MCF 10A (cell line): ENCODE data around the gene ACSL5. TPM values are rescaled to one million over a fixed set of nuclear protein-coding genes. Genes with fewer than 3 reads are reported as not detected.
"Not testable (repeated sequence)": the region's sequence is repeated elsewhere in the genome, so short reads cannot be mapped to it uniquely, and the experiment has no call there.

Experiments
- BruUV-seq: library from RNA; stranded (reverse); fragments of 400-500 nt; replicated peaks from 2 replicates; lab custom pipeline; 2021; lab: Mats Ljungman, UMichigan
- CTCF ChIA-PET: fragments of 300-600 bp; sonication (Branson Sonifier 250); formaldehyde crosslinking; extraction: SDS; loops from one replicate; lab custom pipeline; 2021; ENCODE audit warnings: antibody characterized with exemption, inconsistent platforms; lab: Yijun Ruan, JAX
- POLR2A ChIA-PET: fragments of 300-600, 350-650 bp; sonication (Branson Sonifier 250); formaldehyde crosslinking; extraction: SDS; loops from one replicate; lab custom pipeline; 2020; ENCODE audit warnings: antibody characterized with exemption, inconsistent platforms; lab: Yijun Ruan, JAX
- DNase-seq: peaks from one replicate; pipeline ENCODE4 v3.0.0-alpha.2; 2018; ENCODE audit not compliant: unreplicated experiment
- H3K27ac Mint-ChIP-seq: one replicate; pipeline ENCODE4 v1.8.0; 2022; ENCODE audit warnings: mild to moderate bottlenecking, low read depth, mixed read lengths; ENCODE audit not compliant: unreplicated experiment
- H3K27me3 Mint-ChIP-seq: one replicate; pipeline ENCODE4 v1.8.0; 2022; ENCODE audit warnings: mixed read lengths; ENCODE audit not compliant: insufficient read depth, unreplicated experiment
- H3K36me3 Mint-ChIP-seq: one replicate; pipeline ENCODE4 v1.8.0; 2022; ENCODE audit warnings: mild to moderate bottlenecking, moderate library complexity, mixed read lengths; ENCODE audit not compliant: insufficient read depth, unreplicated experiment
- H3K4me1 Mint-ChIP-seq: one replicate; pipeline ENCODE4 v1.8.0; 2022; ENCODE audit warnings: mixed read lengths; ENCODE audit not compliant: insufficient read depth, unreplicated experiment
- H3K4me3 Mint-ChIP-seq: one replicate; pipeline ENCODE4 v1.8.0; 2022; ENCODE audit warnings: mild to moderate bottlenecking, moderate library complexity, mixed read lengths; ENCODE audit not compliant: unreplicated experiment
- H3K9me3 Mint-ChIP-seq: one replicate; pipeline ENCODE4 v1.8.0; 2022; ENCODE audit warnings: mixed read lengths; ENCODE audit not compliant: unreplicated experiment
- intact Hi-C: fragments of 100-400 bp; cut with micrococcal nuclease; formaldehyde crosslinking; loops from 2 replicates; pipeline ENCODE4 v1.14.1; 2022
- total RNA-seq: library from RNA; stranded (reverse); gene quantifications from 2 replicates; pipeline ENCODE4 v1.2.3, GENCODE V29; 2022
- TF ChIP-seq, protein P1 (sequence below): fragments of 200-600 bp; IDR thresholded peaks from one replicate; pipeline ENCODE4 v1.8.0; 2022; ENCODE audit warnings: antibody characterized with exemption, mild to moderate bottlenecking; ENCODE audit not compliant: unreplicated experiment

ACSL5 gene
- total RNA-seq, 1 experiment from 2014 or later = 0.68 TPM

DNA sequence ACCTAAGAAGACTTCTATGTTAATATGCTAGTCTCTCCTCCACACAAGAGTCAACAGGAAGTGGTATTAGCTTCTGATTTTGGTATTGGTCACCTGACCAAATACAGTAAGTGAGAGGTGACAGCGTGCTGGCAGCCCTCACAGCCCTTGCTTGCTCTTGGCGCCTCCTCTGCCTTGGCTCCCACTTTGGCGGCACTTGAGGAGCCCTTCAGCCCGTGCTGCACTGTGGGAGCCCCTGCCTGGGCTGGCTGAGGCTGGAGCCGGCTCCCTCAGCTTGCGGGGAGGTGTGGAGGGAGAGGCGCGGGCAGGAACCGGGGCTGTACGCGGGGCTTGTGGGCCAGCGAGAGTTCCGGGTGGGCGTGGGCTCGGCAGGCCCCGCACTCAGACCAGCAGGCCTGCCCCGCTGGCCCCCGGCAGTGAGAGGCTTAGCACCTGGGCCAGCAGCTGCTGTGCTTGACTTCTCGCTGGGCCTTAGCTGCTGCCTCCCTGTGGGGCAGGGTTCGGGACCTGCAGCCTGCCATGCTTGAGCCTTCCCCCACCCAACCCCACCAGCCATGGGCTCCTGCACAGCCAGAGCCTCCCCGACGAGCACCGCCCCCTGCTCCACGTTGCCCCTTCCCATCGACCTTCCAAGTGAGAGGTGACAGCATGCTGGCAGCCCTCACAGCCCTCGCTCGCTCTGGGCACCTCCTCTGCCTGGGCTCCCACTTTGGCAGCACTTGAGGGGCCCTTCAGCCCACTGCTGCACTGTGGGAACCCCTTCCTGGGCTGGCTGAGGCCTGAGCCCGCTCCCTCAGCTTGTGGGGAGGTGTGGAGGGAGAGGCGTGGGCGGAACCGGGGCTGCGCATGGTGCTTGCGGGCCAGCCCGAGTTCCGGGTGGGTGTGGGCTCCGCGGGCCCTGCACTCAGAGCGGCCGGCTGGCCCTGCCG, 4.2 kb upstream of the ACSL5 start:
- CTCF ChIA-PET = no interaction called here
- no TSS peak for BruUV-seq
- H3K4me1 Mint-ChIP-seq = peaks cover 16% of the 10 kb centered on the region
- H3K4me3 Mint-ChIP-seq = no peak overlapping the region
- H3K27ac Mint-ChIP-seq = no peak overlapping the region
- no peaks in the 10 kb centered on the region for H3K9me3 Mint-ChIP-seq
- TF ChIP-seq, protein P1, sequence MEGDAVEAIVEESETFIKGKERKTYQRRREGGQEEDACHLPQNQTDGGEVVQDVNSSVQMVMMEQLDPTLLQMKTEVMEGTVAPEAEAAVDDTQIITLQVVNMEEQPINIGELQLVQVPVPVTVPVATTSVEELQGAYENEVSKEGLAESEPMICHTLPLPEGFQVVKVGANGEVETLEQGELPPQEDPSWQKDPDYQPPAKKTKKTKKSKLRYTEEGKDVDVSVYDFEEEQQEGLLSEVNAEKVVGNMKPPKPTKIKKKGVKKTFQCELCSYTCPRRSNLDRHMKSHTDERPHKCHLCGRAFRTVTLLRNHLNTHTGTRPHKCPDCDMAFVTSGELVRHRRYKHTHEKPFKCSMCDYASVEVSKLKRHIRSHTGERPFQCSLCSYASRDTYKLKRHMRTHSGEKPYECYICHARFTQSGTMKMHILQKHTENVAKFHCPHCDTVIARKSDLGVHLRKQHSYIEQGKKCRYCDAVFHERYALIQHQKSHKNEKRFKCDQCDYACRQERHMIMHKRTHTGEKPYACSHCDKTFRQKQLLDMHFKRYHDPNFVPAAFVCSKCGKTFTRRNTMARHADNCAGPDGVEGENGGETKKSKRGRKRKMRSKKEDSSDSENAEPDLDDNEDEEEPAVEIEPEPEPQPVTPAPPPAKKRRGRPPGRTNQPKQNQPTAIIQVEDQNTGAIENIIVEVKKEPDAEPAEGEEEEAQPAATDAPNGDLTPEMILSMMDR = no peak
- no peak for DNase-seq
- H3K27me3 Mint-ChIP-seq = no peaks in the 10 kb centered on the region
- H3K36me3 Mint-ChIP-seq = no peaks in the 10 kb centered on the region
- intact Hi-C loops = no loop called here
- POLR2A ChIA-PET = no interaction called here

DNA sequence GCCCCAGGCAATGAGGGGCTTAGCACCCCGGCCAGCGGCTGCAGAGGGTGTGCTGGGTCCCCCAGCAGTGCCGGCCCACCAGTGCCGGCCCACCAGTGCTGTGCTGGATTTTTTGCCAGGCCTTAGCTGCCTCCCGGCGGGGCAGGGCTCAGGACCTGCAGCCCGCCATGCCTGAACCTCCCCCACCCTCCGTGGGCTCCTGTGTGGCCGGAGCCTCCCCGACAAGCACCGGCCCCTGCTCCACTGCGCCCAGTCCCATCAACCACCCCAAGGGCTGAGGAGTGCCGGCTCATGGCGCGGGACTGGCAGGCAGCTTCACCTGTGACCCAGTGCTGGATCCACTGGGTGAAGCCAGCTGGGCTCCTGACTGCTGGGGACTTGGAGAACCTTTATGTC, 3.5 kb upstream of the ACSL5 start:
- Mint-ChIP-seq H3K27me3 (no peaks in the 10 kb centered on the region), H3K27ac (no peak overlapping the region), H3K9me3 (no peaks in the 10 kb centered on the region), H3K36me3 (no peaks in the 10 kb centered on the region), H3K4me1 (peaks cover 22% of the 10 kb centered on the region), H3K4me3 (no peak overlapping the region)
- ChIA-PET POLR2A (no interaction called here), CTCF (interaction anchor here (0.7 to 1.2 kb wide), 2 partner anchors 9 to 35 kb away, joined by 3 to 4 read pairs; no protein-coding TSS in a partner anchor)
- no TSS peak for BruUV-seq
- intact Hi-C loops = no loop called here
- DNase-seq = no peak
- TF ChIP-seq, protein P1 = no peak

DNA sequence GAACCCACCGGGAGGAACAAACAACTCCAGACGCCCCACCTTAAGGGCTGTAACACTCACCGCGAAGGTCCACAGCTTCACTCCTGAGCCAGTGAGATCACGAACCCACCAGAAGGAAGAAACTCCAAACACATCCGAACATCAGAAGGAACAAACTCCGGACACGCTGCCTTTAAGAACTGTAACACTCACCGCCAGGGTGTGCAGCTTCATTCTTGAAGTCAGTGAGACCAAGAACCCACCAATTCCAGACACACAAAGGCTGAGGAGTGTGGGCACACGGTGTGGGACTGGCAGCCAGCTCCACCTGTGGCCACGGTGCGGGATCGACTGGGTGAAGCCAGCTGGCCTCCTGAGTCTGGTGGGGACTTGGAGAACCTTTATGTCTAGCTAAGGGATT, 2.6 kb upstream of the ACSL5 start:
- H3K36me3 Mint-ChIP-seq, H3K9me3 Mint-ChIP-seq, H3K27me3 Mint-ChIP-seq, H3K4me3 Mint-ChIP-seq, intact Hi-C loops, BruUV-seq, DNase-seq, H3K27ac Mint-ChIP-seq: not testable (repeated sequence)
- POLR2A ChIA-PET = interaction anchor here (0.5 to 1.4 kb wide), 3 partner anchors 10 to 75 kb away, joined by 3 to 4 read pairs (median 3); partner anchors contain the start of genes VTI1A and ZDHHC6
- peaks cover 26% of the 10 kb centered on the region for H3K4me1 Mint-ChIP-seq
- CTCF ChIA-PET = interaction anchor here (0.6 to 1.2 kb wide), 3 partner anchors 8 to 36 kb away, joined by 3 to 4 read pairs (median 3); no protein-coding TSS in a partner anchor

DNA sequence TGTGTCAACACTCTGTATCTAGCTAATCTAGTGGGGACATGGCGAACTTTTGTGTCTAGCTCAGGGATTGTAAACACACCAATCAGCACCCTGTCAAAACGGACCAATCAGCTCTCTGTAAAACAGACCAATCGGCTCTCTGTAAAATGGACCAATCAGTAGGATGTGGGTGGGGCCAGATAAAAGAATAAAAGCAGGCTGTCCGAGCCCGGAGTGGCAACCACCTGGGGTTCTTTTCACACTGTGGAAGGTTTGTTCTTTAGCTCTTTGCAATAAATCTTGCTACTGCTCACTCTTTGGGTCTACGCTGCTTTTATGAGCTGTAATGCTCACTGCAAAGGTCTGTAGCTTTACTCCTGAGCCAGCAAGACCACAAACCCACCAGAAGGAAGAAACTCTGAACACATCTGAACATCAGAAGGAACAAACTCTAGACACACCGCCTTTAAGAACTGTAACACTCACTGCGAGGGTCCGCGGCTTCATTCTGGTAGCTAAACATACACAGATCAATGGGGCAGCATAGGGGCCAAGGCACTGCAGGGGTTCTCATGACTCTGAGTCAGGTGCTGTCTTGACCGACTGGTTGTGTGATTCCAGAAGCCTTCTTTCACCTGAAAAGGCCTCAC, 1.6 kb upstream of the ACSL5 start:
- CTCF ChIA-PET, intact Hi-C loops, H3K4me3 Mint-ChIP-seq, H3K27me3 Mint-ChIP-seq, H3K27ac Mint-ChIP-seq, H3K9me3 Mint-ChIP-seq, DNase-seq, BruUV-seq, H3K36me3 Mint-ChIP-seq: not testable (repeated sequence)
- POLR2A ChIA-PET = interaction anchor here (1.4 kb wide), 1 partner anchor 11 kb away, joined by 3 read pairs; no protein-coding TSS in a partner anchor
- peaks cover 21% of the 10 kb centered on the region for H3K4me1 Mint-ChIP-seq
